NT2/D1 (cell line): ENCODE data around the gene DLL4.

Experiments
- DNase-seq: peaks from one replicate; pipeline ENCODE4 v3.0.0-alpha.2; 2011; ENCODE audit warnings: low read depth, low spot score
- H3K27me3 ChIP-seq: 2 replicates; pipeline ENCODE4 v1.6.0; 2011; ENCODE audit warnings: mild to moderate bottlenecking; ENCODE audit not compliant: insufficient read length, insufficient read depth
- H3K36me3 ChIP-seq: 2 replicates; pipeline ENCODE4 v1.6.1; 2011; ENCODE audit warnings: mild to moderate bottlenecking, low read length, mixed read lengths; ENCODE audit not compliant: insufficient read depth, insufficient read length
- H3K4me1 ChIP-seq: 2 replicates; pipeline ENCODE4 v1.5.1; 2011; ENCODE audit not compliant: insufficient read depth, insufficient read length
- H3K4me3 ChIP-seq: 2 replicates; pipeline ENCODE4 v1.5.1; 2011; ENCODE audit warnings: low read depth; ENCODE audit not compliant: insufficient read length
- H3K9ac ChIP-seq: 2 replicates; pipeline ENCODE4 v1.6.0; 2011; ENCODE audit warnings: low read depth; ENCODE audit not compliant: insufficient read length
- H3K9me3 ChIP-seq: 2 replicates; pipeline ENCODE4 v1.5.1; 2011; ENCODE audit warnings: mild to moderate bottlenecking, low read length; ENCODE audit not compliant: insufficient read depth
- SUZ12 ChIP-seq: IDR thresholded peaks from 2 replicates; pipeline ENCODE4 v1.6.1; 2011; ENCODE audit not compliant: insufficient read length, insufficient read depth; ENCODE audit errors: extremely low read depth
- YY1 ChIP-seq: IDR thresholded peaks from 2 replicates; pipeline ENCODE4 v1.6.1; 2011; ENCODE audit not compliant: insufficient read length, insufficient read depth
- ZNF274 ChIP-seq: IDR thresholded peaks from 2 replicates; pipeline ENCODE4 v1.6.1; 2011; ENCODE audit warnings: mild to moderate bottlenecking, low read depth, low read length

The DLL4 gene

GRCh38 chr15:40936234-40936708 lies 7.1 kb downstream of the DLL4 start:
- Histone ChIP-seq H3K36me3 (no peaks in the 10 kb centered on the region), H3K9me3 (no peaks in the 10 kb centered on the region), H3K27me3 (peaks cover 89% of the 10 kb centered on the region), H3K9ac (no peak overlapping the region), H3K4me1 (peaks cover 2% of the 10 kb centered on the region), H3K4me3 (no peak overlapping the region)
- no peak for DNase-seq
- no peak for TF ChIP-seq ZNF274
- TF ChIP-seq SUZ12, result no peak
- no peak for TF ChIP-seq YY1

GRCh38 chr15:40936709-40937666 lies 7.8 kb downstream of the DLL4 start:
- no peak for TF ChIP-seq SUZ12
- TF ChIP-seq YY1, result no peak
- TF ChIP-seq ZNF274, result no peak
- Histone ChIP-seq H3K36me3 (no peaks in the 10 kb centered on the region), H3K9me3 (no peaks in the 10 kb centered on the region), H3K27me3 (peaks cover 87% of the 10 kb centered on the region), H3K4me1 (peaks cover 2% of the 10 kb centered on the region), H3K4me3 (no peak overlapping the region), H3K9ac (no peak overlapping the region)
- DNase-seq, result no peak

GRCh38 chr15:40937762-40938535 lies 8.8 kb downstream of the DLL4 start:
- no peak for TF ChIP-seq YY1
- TF ChIP-seq ZNF274, result no peak
- TF ChIP-seq SUZ12, result no peak
- Histone ChIP-seq H3K9ac (no peak overlapping the region), H3K27me3 (peaks cover 87% of the 10 kb centered on the region), H3K9me3 (no peaks in the 10 kb centered on the region), H3K36me3 (no peaks in the 10 kb centered on the region), H3K4me3 (no peak overlapping the region), H3K4me1 (peaks cover 2% of the 10 kb centered on the region)
- DNase-seq, result no peak

- Histone ChIP-seq H3K4me1 (peaks cover 2% of the 10 kb centered on the region), H3K9ac (no peak overlapping the region), H3K4me3 (no peak overlapping the region), H3K9me3 (no peaks in the 10 kb centered on the region), H3K36me3 (no peaks in the 10 kb centered on the region), H3K27me3 (peaks cover 87% of the 10 kb centered on the region)
- DNase-seq, result no peak
- no peak for TF ChIP-seq YY1
Measured at GRCh38 chr15:40938536-40938870, 9.4 kb downstream of the DLL4 start.

- H3K9ac ChIP-seq, result no peak overlapping the region
Measured at GRCh38 chr15:40940296-40940801, 11.2 kb downstream of the DLL4 start.

GRCh38 chr15:40941068-40941527 lies 12.0 kb downstream of the DLL4 start:
- TF ChIP-seq SUZ12, result no peak
- TF ChIP-seq ZNF274, result no peak
- TF ChIP-seq YY1, result no peak
- Histone ChIP-seq H3K4me3 (peak overlapping the region; percentile 42), H3K36me3 (no peaks in the 10 kb centered on the region), H3K9ac (peak overlapping the region; percentile 79), H3K27me3 (peaks cover 87% of the 10 kb centered on the region), H3K4me1 (peaks cover 2% of the 10 kb centered on the region), H3K9me3 (no peaks in the 10 kb centered on the region)
- DNase-seq, result no peak

More at GRCh38 chr15:40940296-40940801, 11.2 kb downstream of the DLL4 start:
- DNase-seq, result no peak
- TF ChIP-seq ZNF274 (no peak), YY1 (no peak), SUZ12 (no peak)
- Histone ChIP-seq H3K4me3 (no peak overlapping the region), H3K27me3 (peaks cover 87% of the 10 kb centered on the region), H3K36me3 (no peaks in the 10 kb centered on the region), H3K4me1 (peaks cover 2% of the 10 kb centered on the region), H3K9me3 (no peaks in the 10 kb centered on the region)
